K562 (cell line): ENCODE data around the gene CENPP.

Experiments used
- HBP1 ChIP-seq: fragments of 450-650 bp; formaldehyde crosslinking; IDR thresholded peaks from 2 replicates; pipeline ENCODE4 v1.4.0; 2022; ENCODE audit warnings: missing genetic modification characterization
- MEIS2 ChIP-seq: fragments of 450-650 bp; IDR thresholded peaks from 2 replicates; pipeline ENCODE4 v1.6.1; 2014; ENCODE audit warnings: mild to moderate bottlenecking; ENCODE audit not compliant: partially characterized antibody
- SRF ChIP-seq, 2 experiments: fragments of 250-450, 450-650 bp in 1 of 2; sonication (Bioruptor Pico) in 1 of 2; sonication (generic) in 1 of 2; formaldehyde crosslinking; IDR thresholded peaks; 2 replicates each; pipeline versions ENCODE4 v1.5.0 to v1.5.1; 2020 to 2022; ENCODE audit warnings: mild to moderate bottlenecking in 1 of 2, missing genetic modification reagents in 1 of 2

DNA sequence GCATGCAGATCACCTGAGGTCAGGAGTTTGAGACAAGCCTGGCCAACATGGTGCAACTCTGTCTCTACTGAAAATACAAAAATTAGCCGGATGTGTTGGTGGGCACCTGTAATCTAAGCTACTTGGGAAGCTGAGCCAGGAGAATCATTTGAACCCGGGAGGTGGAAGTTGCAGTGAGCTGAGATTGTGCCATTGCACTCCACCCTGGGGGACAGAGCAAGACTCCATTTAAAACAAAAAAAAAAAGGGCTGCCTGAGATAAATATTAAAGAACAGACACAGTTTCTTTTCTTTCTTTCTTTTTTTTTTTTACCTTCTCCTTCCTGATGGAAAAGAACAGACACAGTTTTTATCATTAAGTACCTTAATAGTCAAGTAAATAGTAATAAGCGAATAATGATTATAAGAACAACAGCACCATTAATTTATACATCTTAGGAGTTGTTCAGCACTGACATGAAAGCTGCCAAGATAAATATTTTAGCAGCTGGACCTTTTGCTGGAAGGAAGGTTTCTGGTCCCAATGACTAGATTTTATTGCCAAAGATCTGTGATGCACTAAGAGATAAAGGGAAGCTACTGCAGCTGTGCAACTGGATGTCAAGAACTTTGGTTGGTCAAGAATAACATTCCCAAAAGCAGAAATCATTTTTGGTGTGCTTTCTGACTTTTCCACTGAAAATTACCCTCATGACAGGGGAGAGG is 7.0 kb downstream of the CENPP start:
- TF ChIP-seq HBP1 (no peak), SRF (CRISPR knock-in tag; IDR thresholded peaks at IDR 0.05) (no peak), MEIS2 (no peak)
